Panc1 (cell line): Measurements from ENCODE around the gene C1orf198. TPM values are rescaled to one million over a fixed set of nuclear protein-coding genes. Genes with fewer than 3 reads are reported as not detected.

Experiments used
- ATAC-seq: fragments of 200-7000 bp; cut with Tn5 transposase; 2 replicates; pipeline ENCODE4 v1.9.1; 2020; ENCODE audit warnings: mild to moderate bottlenecking, moderate library complexity
- BruUV-seq: library from RNA; stranded (reverse); fragments of 400-500 nt; replicated peaks from 2 replicates; lab custom pipeline; 2021; lab: Mats Ljungman, UMichigan
- CTCF ChIA-PET: fragments of 300-600 bp; sonication (Branson Sonifier 250); formaldehyde crosslinking; loops from one replicate; lab custom pipeline; 2022; ENCODE audit warnings: antibody characterized with exemption; lab: Charles Lee
- POLR2A ChIA-PET: fragments of 300-600 bp; sonication (Branson Sonifier 250); formaldehyde crosslinking; loops from one replicate; lab custom pipeline; 2022; ENCODE audit warnings: antibody characterized with exemption; lab: Charles Lee
- DNase-seq: peaks from one replicate; pipeline ENCODE4 v3.0.0-alpha.2; 2010; ENCODE audit warnings: low read depth, low spot score
- H3K27ac ChIP-seq: 2 replicates; pipeline ENCODE4 v1.5.1; 2011; ENCODE audit warnings: mild to moderate bottlenecking, low read length, inconsistent platforms
- H3K27me3 ChIP-seq: fragments of 200-500 bp; sonication (Bioruptor generic); 2 replicates; pipeline ENCODE4 v1.6.0; 2014; ENCODE audit warnings: low read length, inconsistent platforms; ENCODE audit not compliant: control insufficient read depth, insufficient read depth
- H3K36me3 ChIP-seq: fragments of 200-500 bp; sonication (Bioruptor generic); 2 replicates; pipeline ENCODE4 v1.5.1; 2014; ENCODE audit warnings: inconsistent platforms, mild to moderate bottlenecking, low read length, moderate library complexity; ENCODE audit not compliant: control insufficient read depth, insufficient read depth
- H3K4me1 ChIP-seq: 2 replicates; pipeline ENCODE4 v1.5.1; 2011; ENCODE audit warnings: inconsistent platforms, mild to moderate bottlenecking, low read length, moderate library complexity; ENCODE audit not compliant: control insufficient read depth, insufficient read depth
- H3K4me3 ChIP-seq, 2 experiments: 2 replicates each; pipeline ENCODE4 v1.5.1; 2011 to 2012; ENCODE audit warnings: low read depth in 2 of 2, low read length in 2 of 2, mild to moderate bottlenecking in 2 of 2, inconsistent platforms in 1 of 2, moderate library complexity in 1 of 2
- H3K9me3 ChIP-seq: fragments of 200-500 bp; sonication (Bioruptor generic); 2 replicates; pipeline ENCODE4 v1.5.1; 2014; ENCODE audit warnings: low read depth, mild to moderate bottlenecking, inconsistent platforms, low read length, moderate library complexity; ENCODE audit not compliant: control insufficient read depth, insufficient read depth
- CTCF ChIP-seq: fragments of 450-650 bp; IDR thresholded peaks from 2 replicates; pipeline ENCODE4 v1.5.1; 2017; ENCODE audit warnings: mild to moderate bottlenecking
- POLR2AphosphoS5 ChIP-seq: IDR thresholded peaks from 2 replicates; pipeline ENCODE4 v1.6.1; 2012; ENCODE audit warnings: mild to moderate bottlenecking, low read depth, low read length, moderate library complexity
- REST ChIP-seq, 2 experiments: IDR thresholded peaks; 2 replicates each; pipeline ENCODE4 v1.6.1; 2011 to 2012; ENCODE audit warnings: low read depth in 2 of 2, control low read depth in 1 of 2, low read length in 1 of 2, mild to moderate bottlenecking in 1 of 2, moderate library complexity in 1 of 2; ENCODE audit not compliant: insufficient read depth in 1 of 2
- SIN3A ChIP-seq: IDR thresholded peaks from 2 replicates; pipeline ENCODE4 v1.6.1; 2012; ENCODE audit warnings: low read depth, mild to moderate bottlenecking, low read length, moderate library complexity, borderline replicate concordance; ENCODE audit not compliant: insufficient read depth
- TCF7L2 ChIP-seq: IDR thresholded peaks from 2 replicates; pipeline ENCODE4 v1.6.1; 2011; ENCODE audit warnings: mild to moderate bottlenecking, low read depth, low read length, inconsistent platforms
- in situ Hi-C: cut with HindIII; loops from 2 replicates; pipeline ENCODE4 v1.10.0; 2016; ENCODE audit warnings: low sequenced_read_pairs, low pct_unique_long_range_greater_than_20kb
- intact Hi-C: fragments of 100-400 bp; cut with micrococcal nuclease; formaldehyde crosslinking; loops from one replicate; pipeline ENCODE4 v1.10.0; 2022; ENCODE audit not compliant: unreplicated experiment
- total RNA-seq: library from RNA; stranded (reverse); gene quantifications from one replicate; pipeline ENCODE4 v1.2.1, GENCODE V29; 2021; ENCODE audit not compliant: unreplicated experiment

C1orf198 gene
- total RNA-seq, 1 experiment from 2014 or later: 33.6 TPM

GRCh38 chr1:230822092-230822581 is 46.2 kb downstream of the C1orf198 start:
- H3K36me3 ChIP-seq: no peaks in the 10 kb centered on the region
- peaks cover 21% of the 10 kb centered on the region for H3K4me1 ChIP-seq
- H3K27me3 ChIP-seq: no peaks in the 10 kb centered on the region
- no peak overlapping the region for H3K27ac ChIP-seq
- ATAC-seq (no peak), DNase-seq (no peak)
- in situ Hi-C loops (no loop called here), intact Hi-C loops (no loop called here)
- no peak overlapping the region for H3K4me3 ChIP-seq
- POLR2A ChIA-PET: no interaction called here
- no TSS peak for BruUV-seq
- TF ChIP-seq CTCF (no peak), SIN3A (no peak), TCF7L2 (no peak), REST (IDR thresholded peaks at IDR 0.05; ENCODE audit: insufficient read depth in 1 of 2, low read depth in 2 of 2, low read length in 1 of 2) (no peak), POLR2AphosphoS5 (no peak)
- H3K9me3 ChIP-seq: no peaks in the 10 kb centered on the region
- CTCF ChIA-PET: no interaction called here

- no peak for ATAC-seq
- in situ Hi-C loops: no loop called here
- Histone ChIP-seq H3K4me3 (no peak overlapping the region), H3K27me3 (no peaks in the 10 kb centered on the region), H3K36me3 (no peaks in the 10 kb centered on the region), H3K27ac (no peak overlapping the region), H3K9me3 (no peaks in the 10 kb centered on the region), H3K4me1 (peaks cover 21% of the 10 kb centered on the region)
- POLR2A ChIA-PET: no interaction called here
- CTCF ChIA-PET: no interaction called here
- intact Hi-C loops: no loop called here
- DNase-seq: no peak
- TF ChIP-seq SIN3A (no peak), CTCF (no peak), TCF7L2 (no peak), POLR2AphosphoS5 (no peak), REST (IDR thresholded peaks at IDR 0.05; ENCODE audit: insufficient read depth in 1 of 2, low read depth in 2 of 2, low read length in 1 of 2) (no peak)
- BruUV-seq: no TSS peak
These were observed 47.0 kb downstream of the C1orf198 start for GRCh38 chr1:230821346-230821745.
